ENCODE results near the gene LYPD6. TPM values are rescaled to one million over a fixed set of nuclear protein-coding genes. Genes with fewer than 3 reads are reported as not detected.
"Not testable (repeated sequence)": the region's sequence is repeated elsewhere in the genome, so short reads cannot be mapped to it uniquely, and the experiment has no call there.

The LYPD6 gene
- not detected in 2 replicates for total RNA-seq

GRCh38 chr2:149330127-149331022 lies at the start of gene LYPD6:
TSS of gene LYPD6 (plus strand) at chr2:149330587. CDS start at chr2:149437709, 107,122 bp downstream.
- no peak for DNase-seq (ENCODE audit: low spot score)
- Mint-ChIP-seq H3K27ac (no peak within 1 kb of the TSS), H3K27me3 (ENCODE audit: insufficient read depth) (peaks cover 49% of the 10 kb centered on the region), H3K36me3 (ENCODE audit: low read depth) (no peaks in the 10 kb centered on the region), H3K4me1 (ENCODE audit: low read depth) (no peaks in the 10 kb centered on the region), H3K4me3 (no peak within 1 kb of the TSS), H3K9me3 (no peaks in the 10 kb centered on the region)
- intact Hi-C loops (cut with micrococcal nuclease) = no loop called here

GRCh38 chr2:149281441-149281840 lies 48.9 kb upstream of the LYPD6 start:
- H3K27ac Mint-ChIP-seq = no peak overlapping the region
- no peaks in the 10 kb centered on the region for H3K36me3 Mint-ChIP-seq (ENCODE audit: low read depth)
- intact Hi-C loops (cut with micrococcal nuclease) = no loop called here
- no peaks in the 10 kb centered on the region for H3K9me3 Mint-ChIP-seq
- H3K27me3 Mint-ChIP-seq (ENCODE audit: insufficient read depth) = peaks cover 2% of the 10 kb centered on the region
- no peaks in the 10 kb centered on the region for H3K4me1 Mint-ChIP-seq (ENCODE audit: low read depth)
- H3K4me3 Mint-ChIP-seq = no peak overlapping the region
- DNase-seq (ENCODE audit: low spot score) = no peak

GRCh38 chr2:149290662-149291061 lies 39.7 kb upstream of the LYPD6 start:
- Mint-ChIP-seq H3K36me3 (ENCODE audit: low read depth) (no peaks in the 10 kb centered on the region), H3K27me3 (ENCODE audit: insufficient read depth) (peaks cover 2% of the 10 kb centered on the region), H3K9me3 (no peaks in the 10 kb centered on the region), H3K4me1 (ENCODE audit: low read depth) (no peaks in the 10 kb centered on the region), H3K27ac (no peak overlapping the region), H3K4me3 (no peak overlapping the region)
- no peak for DNase-seq (ENCODE audit: low spot score)
- intact Hi-C loops (cut with micrococcal nuclease) = no loop called here

GRCh38 chr2:149291881-149292280 lies 38.5 kb upstream of the LYPD6 start:
- Mint-ChIP-seq H3K36me3 (ENCODE audit: low read depth) (no peaks in the 10 kb centered on the region), H3K27me3 (ENCODE audit: insufficient read depth) (peaks cover 2% of the 10 kb centered on the region), H3K4me3 (no peak overlapping the region), H3K27ac (no peak overlapping the region), H3K4me1 (ENCODE audit: low read depth) (no peaks in the 10 kb centered on the region), H3K9me3 (no peaks in the 10 kb centered on the region)
- intact Hi-C loops (cut with micrococcal nuclease) = no loop called here
- DNase-seq (ENCODE audit: low spot score) = no peak

GRCh38 chr2:149296031-149296430 lies 34.4 kb upstream of the LYPD6 start:
- no peaks in the 10 kb centered on the region for H3K36me3 Mint-ChIP-seq (ENCODE audit: low read depth)
- no peak overlapping the region for H3K27ac Mint-ChIP-seq
- H3K9me3 Mint-ChIP-seq = no peaks in the 10 kb centered on the region
- no peaks in the 10 kb centered on the region for H3K4me1 Mint-ChIP-seq (ENCODE audit: low read depth)
- H3K27me3 Mint-ChIP-seq (ENCODE audit: insufficient read depth) = peaks cover 6% of the 10 kb centered on the region
- DNase-seq (ENCODE audit: low spot score) = no peak
- H3K4me3 Mint-ChIP-seq = no peak overlapping the region
- intact Hi-C loops (cut with micrococcal nuclease) = no loop called here

- Mint-ChIP-seq H3K9me3 (no peaks in the 10 kb centered on the region), H3K27me3 (ENCODE audit: insufficient read depth) (no peaks in the 10 kb centered on the region), H3K4me3 (no peak overlapping the region), H3K36me3 (ENCODE audit: low read depth) (no peaks in the 10 kb centered on the region), H3K27ac (no peak overlapping the region), H3K4me1 (ENCODE audit: low read depth) (no peaks in the 10 kb centered on the region)
- intact Hi-C loops (cut with micrococcal nuclease) = no loop called here
- no peak for DNase-seq (ENCODE audit: low spot score)
Measured at GRCh38 chr2:149307014-149307413, 23.4 kb upstream of the LYPD6 start.

GRCh38 chr2:149310349-149310748 lies 20.0 kb upstream of the LYPD6 start:
- intact Hi-C loops (cut with micrococcal nuclease) = no loop called here
- Mint-ChIP-seq H3K27ac (no peak overlapping the region), H3K4me3 (no peak overlapping the region), H3K27me3 (ENCODE audit: insufficient read depth) (no peaks in the 10 kb centered on the region), H3K9me3 (no peaks in the 10 kb centered on the region), H3K36me3 (ENCODE audit: low read depth) (no peaks in the 10 kb centered on the region), H3K4me1 (ENCODE audit: low read depth) (no peaks in the 10 kb centered on the region)
- DNase-seq (ENCODE audit: low spot score) = no peak

GRCh38 chr2:149312039-149312438 lies 18.3 kb upstream of the LYPD6 start:
- no peak overlapping the region for H3K27ac Mint-ChIP-seq
- no peak overlapping the region for H3K4me3 Mint-ChIP-seq
- no peaks in the 10 kb centered on the region for H3K27me3 Mint-ChIP-seq (ENCODE audit: insufficient read depth)
- no peak for DNase-seq (ENCODE audit: low spot score)
- H3K36me3 Mint-ChIP-seq (ENCODE audit: low read depth) = no peaks in the 10 kb centered on the region
- intact Hi-C loops (cut with micrococcal nuclease) = no loop called here
- no peaks in the 10 kb centered on the region for H3K4me1 Mint-ChIP-seq (ENCODE audit: low read depth)
- no peaks in the 10 kb centered on the region for H3K9me3 Mint-ChIP-seq

GRCh38 chr2:149313512-149313972 lies 16.8 kb upstream of the LYPD6 start:
- intact Hi-C loops (cut with micrococcal nuclease) = loop anchor here (1.0 kb wide), 1 partner anchor 296 kb away; no protein-coding TSS in a partner anchor
- Mint-ChIP-seq H3K4me3 (no peak overlapping the region), H3K9me3 (peaks cover 4% of the 10 kb centered on the region), H3K4me1 (ENCODE audit: low read depth) (no peaks in the 10 kb centered on the region), H3K27ac (no peak overlapping the region), H3K27me3 (ENCODE audit: insufficient read depth) (no peaks in the 10 kb centered on the region), H3K36me3 (ENCODE audit: low read depth) (no peaks in the 10 kb centered on the region)
- DNase-seq (ENCODE audit: low spot score) = peak; percentile 1

- H3K27ac Mint-ChIP-seq = no peak overlapping the region
- H3K4me1 Mint-ChIP-seq (ENCODE audit: low read depth) = no peaks in the 10 kb centered on the region
- H3K27me3 Mint-ChIP-seq (ENCODE audit: insufficient read depth) = no peaks in the 10 kb centered on the region
- no peaks in the 10 kb centered on the region for H3K36me3 Mint-ChIP-seq (ENCODE audit: low read depth)
- no peak overlapping the region for H3K4me3 Mint-ChIP-seq
- H3K9me3 Mint-ChIP-seq = peaks cover 4% of the 10 kb centered on the region
- no peak for DNase-seq (ENCODE audit: low spot score)
- intact Hi-C loops (cut with micrococcal nuclease) = no loop called here
Measured at GRCh38 chr2:149314687-149315086, 15.7 kb upstream of the LYPD6 start.

- intact Hi-C loops (cut with micrococcal nuclease) = no loop called here
- DNase-seq (ENCODE audit: low spot score) = no peak
- no peak overlapping the region for H3K27ac Mint-ChIP-seq
- H3K9me3 Mint-ChIP-seq = peaks cover 4% of the 10 kb centered on the region
- H3K36me3 Mint-ChIP-seq (ENCODE audit: low read depth) = no peaks in the 10 kb centered on the region
- no peaks in the 10 kb centered on the region for H3K4me1 Mint-ChIP-seq (ENCODE audit: low read depth)
- H3K27me3 Mint-ChIP-seq (ENCODE audit: insufficient read depth) = no peaks in the 10 kb centered on the region
- H3K4me3 Mint-ChIP-seq = no peak overlapping the region
Measured at GRCh38 chr2:149315461-149315860, 14.9 kb upstream of the LYPD6 start.

GRCh38 chr2:149318566-149318965 lies 11.8 kb upstream of the LYPD6 start:
- H3K4me3 Mint-ChIP-seq; H3K27ac Mint-ChIP-seq; H3K27me3 Mint-ChIP-seq (ENCODE audit: insufficient read depth); H3K36me3 Mint-ChIP-seq (ENCODE audit: low read depth); intact Hi-C loops (cut with micrococcal nuclease); DNase-seq (ENCODE audit: low spot score); H3K9me3 Mint-ChIP-seq; H3K4me1 Mint-ChIP-seq (ENCODE audit: low read depth): not testable (repeated sequence)

GRCh38 chr2:149320362-149320761 lies 10.0 kb upstream of the LYPD6 start:
- Mint-ChIP-seq H3K27ac (no peak overlapping the region), H3K27me3 (ENCODE audit: insufficient read depth) (peaks cover under 1% of the 10 kb centered on the region), H3K9me3 (peaks cover 4% of the 10 kb centered on the region), H3K36me3 (ENCODE audit: low read depth) (no peaks in the 10 kb centered on the region), H3K4me1 (ENCODE audit: low read depth) (no peaks in the 10 kb centered on the region), H3K4me3 (no peak overlapping the region)
- no peak for DNase-seq (ENCODE audit: low spot score)
- intact Hi-C loops (cut with micrococcal nuclease) = no loop called here

Measured in activated T-helper 1 cell treated with anti-CD3 and anti-CD28 coated beads, Interleukin-12 subunit alpha, Interleukin-12 subunit beta, Interleukin-2, Interleukin-4 antibody, amounts not matched to agents 30 ng/mL and 10 ng/mL and 1 ng/mL, durations not matched to agents 14 hours and 24 hours and 36 hours (primary cell).